HG03097 (cell line): ENCODE measurements around the gene SMIM22.
"Not testable (repeated sequence)": the region's sequence is repeated elsewhere in the genome, so short reads cannot be mapped to it uniquely, and the experiment has no call there.

Experiments used
- ATAC-seq: cut with Tn5 transposase; IDR thresholded peaks from one replicate; pipeline ENCODE4 v1.9.1; 2021; ENCODE audit not compliant: unreplicated experiment, low FRiP score

SMIM22 gene

DNA sequence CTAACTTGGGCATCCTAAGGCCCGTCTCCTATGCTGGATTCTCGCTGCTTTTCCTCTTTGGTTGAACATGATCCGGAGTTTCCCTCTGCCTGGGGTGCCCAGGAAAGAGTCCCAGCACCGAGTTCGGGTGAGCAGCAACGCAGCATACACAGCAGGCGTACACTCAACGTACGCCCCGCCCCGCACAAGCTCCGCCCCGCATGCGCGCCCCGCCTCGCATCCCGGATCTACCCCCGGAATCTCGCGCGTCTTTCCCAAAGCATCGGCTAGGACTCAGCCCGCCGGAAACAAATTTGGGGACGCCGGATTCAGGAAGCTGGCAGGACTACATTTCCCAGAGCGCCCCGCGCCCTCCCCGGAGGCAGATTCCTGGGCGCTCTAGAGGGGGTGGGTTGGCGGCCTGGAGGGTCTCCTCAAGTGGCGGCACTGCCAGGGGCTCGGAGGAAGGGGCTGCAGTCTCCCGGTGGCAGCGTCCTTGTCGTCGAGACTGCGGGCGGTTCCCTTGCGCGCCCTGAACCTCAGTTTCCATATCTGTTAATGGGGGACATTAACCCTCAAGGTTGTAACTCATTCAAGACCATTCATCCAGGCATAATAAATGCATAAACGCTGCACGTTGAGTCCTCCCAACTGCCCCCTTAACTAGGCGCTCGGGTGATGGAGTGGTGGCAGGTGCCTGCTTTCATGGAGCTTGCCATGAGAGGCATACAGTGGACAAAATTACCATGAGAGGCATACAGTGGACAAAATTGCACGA, 26.4 kb upstream of the SMIM22 start:
- peak; percentile 57 for ATAC-seq

DNA sequence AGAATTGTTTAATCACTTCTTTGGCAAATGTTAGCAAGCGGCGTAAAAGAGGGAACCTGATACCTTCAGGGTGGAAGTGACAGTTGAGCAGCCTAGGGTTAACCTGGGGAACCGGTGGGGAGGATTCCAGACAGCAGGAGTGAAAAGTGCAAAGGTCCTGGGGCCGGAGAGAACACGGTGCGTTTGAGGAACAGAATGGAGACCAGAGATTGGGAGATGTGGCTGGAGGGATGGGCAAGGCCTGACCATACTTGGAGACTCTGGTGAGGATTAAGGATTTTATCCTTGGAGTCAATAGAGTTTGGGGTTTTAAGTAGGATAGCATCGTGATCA, 25.9 kb upstream of the SMIM22 start:
- no peak for ATAC-seq

DNA sequence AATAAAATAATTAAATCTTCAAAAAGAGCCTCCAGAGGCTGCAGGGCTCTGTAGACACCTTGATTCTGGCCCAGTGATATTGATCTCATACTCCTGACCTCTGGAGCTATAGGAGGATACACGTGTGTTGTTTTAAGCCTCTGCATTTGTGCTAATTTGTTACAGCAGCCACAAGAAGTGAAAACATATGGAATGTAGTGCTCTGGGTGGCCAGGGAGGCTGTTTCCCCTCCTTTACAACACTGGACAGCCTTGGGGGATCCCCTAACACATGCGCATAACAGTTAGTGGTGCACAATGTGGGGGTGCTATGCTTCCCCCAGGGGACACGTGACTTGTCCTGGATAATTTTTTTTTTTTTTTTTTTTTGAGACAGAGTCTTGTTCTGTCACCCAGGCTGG, 23.5 kb upstream of the SMIM22 start:
- ATAC-seq = no peak

DNA sequence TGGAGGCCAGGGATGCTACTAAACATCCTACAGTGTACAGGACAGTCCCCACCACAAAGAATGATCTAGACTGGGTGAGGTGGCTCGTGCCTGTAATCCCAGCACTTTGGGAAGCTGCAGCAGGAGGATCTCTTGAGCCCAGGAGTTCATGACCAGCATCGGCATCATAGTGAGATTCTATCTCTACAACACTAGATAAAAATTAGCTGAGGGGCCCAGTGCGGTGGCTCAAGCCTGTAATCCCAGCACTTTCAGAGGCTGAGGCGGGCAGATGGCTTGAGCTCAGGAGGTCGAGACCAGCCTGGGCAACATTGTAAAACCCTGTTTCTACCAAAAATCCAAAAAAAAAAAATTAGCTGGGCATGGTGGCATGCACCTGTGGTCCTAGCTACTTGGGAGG, 22.8 kb upstream of the SMIM22 start:
- no peak for ATAC-seq

DNA sequence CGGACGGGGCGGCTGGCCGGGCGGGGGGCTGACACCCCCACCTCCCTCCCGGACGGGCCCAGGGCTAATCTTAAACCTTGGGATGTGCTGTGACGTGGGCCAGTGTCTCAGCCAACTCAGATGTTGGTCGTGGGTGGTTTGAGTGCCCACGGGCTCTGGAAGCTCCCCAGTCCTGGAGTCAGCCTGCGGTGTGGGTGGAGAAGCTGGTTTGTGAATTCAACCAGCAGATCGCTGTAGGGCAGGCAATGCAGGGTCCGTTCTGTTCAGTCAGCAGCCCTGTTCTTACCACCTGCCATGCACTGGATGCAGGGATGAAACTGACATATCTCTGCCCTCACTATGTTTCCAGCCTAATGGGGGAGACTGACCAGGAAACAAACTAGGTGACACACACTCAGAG, 20.2 kb upstream of the SMIM22 start:
- ATAC-seq = no peak

DNA sequence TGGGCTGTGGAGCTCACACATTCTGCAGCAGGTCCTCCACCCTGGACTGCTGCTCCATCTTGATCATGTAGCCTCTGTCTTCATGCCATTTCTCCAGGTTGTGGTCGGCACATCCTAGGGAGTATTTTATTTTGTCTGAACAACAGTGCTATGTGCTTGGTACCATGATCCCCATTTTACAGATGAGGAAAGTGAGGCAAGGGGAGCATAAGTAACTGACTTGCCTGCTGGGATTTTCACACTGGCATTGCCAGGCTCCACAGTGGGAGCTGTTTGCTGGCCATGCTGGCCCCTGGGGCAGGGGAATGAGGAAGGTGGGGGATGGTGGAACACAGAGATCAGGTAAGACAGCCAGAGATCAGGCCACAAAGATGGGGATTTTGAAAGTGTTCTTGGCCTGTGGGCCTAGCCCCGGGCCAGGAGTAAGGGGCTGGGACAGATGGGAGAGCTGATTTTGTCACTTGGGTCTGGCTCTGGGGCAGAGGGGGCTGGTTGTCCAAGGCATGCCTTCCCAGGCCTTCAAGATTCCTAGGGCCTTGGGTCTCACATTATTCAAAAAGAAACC, 18.9 kb upstream of the SMIM22 start:
- no peak for ATAC-seq

DNA sequence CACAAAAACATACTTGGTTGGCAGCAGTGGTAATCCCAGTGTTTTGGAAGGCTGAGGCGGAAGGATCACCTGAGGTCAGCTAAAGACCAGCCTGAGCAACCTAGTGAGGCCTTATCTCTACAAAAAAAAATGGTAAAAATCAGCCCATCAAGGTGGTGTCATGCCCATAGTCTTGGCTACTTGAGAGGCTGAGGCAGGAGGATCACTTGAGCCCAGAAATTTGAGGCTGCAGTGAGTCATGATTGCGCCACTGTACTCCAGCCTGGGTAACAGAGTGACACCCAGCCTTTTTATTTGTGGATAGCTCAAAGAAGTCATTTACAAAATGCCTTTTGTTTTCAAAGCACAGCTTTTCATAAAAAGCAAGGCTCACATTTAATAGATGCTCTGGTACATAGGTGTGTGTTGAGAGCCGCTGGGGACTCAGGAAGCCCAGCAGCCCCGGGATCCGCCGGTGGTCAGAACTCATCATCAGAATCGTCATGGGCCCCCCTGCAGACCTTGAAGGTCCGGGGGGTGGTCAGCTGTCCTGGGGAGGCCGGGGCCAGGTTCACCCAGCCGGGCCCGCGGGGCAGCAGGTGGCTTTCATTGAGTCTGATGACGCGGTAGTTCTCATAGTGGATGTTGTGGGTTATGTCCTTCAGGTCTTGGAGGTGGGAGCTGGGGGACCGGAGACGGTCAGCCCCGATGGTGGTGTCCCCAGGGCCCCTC, 17.7 kb upstream of the SMIM22 start:
- no peak for ATAC-seq

DNA sequence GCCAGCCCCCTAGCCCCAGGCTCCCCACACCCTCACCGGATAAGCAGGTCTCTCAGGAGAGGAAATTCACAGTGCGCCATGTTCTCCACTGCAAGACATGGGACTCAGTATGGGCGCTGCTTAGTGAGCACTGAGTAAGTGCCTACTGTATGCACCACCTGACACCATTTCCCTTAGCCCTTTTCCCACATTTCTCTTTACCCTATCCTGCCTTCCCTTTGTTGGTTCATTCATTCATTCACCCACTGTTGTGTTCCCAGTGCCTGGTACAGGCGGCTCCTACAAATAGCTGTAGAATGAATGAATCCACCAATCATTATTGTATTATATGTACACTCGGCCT, 17.1 kb upstream of the SMIM22 start:
- no peak for ATAC-seq

DNA sequence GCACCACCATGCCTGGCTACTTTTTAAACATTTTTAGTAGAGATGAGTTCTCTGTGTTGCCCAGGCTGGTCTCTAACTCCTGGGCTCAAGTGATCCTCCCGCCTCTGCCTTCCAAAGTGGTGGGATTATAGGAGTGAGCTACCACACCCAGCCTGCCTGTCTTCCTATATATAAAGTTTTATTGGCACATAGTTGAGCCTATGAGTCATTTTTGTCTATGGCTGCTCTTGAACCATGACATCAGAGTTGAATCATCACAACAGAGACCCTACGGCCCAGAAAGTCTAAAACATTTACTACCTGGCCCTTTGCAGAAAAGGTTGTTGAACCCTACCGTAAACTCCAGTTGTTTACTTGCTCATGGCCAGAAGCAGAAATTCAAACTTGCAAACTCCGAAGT, 14.9 kb upstream of the SMIM22 start:
- ATAC-seq = no peak

DNA sequence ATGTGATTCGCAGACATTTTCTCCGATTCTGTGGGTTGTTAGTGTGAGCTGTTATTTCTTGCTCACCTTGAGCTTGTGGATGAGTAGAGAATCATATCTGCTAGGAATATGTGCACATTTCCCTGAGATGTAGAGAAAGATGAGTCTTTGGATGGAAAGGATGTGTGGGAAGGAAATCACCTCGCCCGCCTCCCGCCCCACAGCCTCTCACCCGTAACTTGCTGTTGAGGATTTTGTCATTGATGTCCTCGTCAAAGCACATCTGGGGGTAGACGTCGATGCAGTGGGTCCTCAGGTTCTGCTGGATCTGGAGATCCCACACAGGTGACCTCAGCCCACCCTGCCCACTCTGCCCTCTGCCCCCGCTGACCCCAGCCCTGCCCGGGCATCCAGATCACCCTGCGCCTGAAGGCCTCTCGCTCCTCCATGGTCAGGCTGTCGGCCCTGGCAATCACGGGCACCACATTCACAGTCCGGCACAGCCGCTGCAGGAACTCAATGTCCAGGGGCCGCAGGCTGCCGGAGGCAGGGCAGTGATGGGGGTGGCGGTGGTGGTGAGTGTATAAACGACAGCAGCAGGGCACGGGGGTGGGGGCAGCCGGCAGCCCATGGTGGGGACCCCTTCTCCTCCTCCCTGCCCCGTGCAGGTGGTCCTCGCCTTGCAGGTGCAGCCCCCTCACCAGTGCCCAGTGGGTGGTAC, 11.8 kb upstream of the SMIM22 start:
- no peak for ATAC-seq

DNA sequence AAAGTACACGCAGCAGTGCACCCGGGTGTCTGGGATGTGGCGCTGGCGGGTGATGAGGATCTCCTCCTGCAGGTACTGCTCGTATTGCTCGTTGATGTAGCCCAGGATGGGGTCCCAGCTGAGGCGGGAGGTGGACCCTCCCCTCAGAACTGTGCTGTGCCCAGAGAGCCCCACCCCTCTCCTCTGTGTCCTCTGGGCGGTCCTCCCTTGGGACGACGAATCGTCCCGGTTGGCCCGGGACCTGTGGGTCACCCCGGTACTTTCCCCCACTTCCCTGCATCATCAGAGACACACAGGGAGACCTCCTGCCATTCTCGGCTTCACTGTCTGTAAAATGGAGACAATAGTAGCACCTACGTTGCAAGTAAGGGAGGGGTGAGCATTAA, 11.2 kb upstream of the SMIM22 start:
- ATAC-seq = no peak

DNA sequence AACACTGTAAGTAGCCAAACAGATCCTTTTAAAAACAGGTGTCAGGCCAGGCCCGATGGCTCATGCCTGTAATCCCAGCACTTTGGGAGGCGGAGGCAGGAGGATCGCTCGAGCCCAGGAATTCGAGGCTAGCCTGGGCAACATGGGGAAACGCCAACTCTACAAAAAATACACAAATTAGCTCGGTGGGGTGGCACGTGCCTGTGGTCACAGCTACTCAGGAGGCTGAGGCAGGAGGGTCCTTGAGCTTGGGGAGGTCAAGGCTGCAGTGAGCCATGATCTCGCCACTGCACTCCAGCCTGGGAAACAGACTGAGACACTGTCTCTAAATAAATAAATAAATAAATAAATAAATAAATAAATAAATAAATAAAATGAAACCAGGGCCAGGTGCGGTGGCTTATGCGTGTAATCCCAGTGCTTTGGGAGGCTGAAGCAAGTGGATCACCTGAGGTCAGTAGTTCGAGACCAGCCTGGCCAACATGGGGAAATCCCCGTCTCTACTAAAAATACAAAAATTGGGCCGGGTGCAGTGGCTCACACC, 10.7 kb upstream of the SMIM22 start:
- not testable (repeated sequence) for ATAC-seq

DNA sequence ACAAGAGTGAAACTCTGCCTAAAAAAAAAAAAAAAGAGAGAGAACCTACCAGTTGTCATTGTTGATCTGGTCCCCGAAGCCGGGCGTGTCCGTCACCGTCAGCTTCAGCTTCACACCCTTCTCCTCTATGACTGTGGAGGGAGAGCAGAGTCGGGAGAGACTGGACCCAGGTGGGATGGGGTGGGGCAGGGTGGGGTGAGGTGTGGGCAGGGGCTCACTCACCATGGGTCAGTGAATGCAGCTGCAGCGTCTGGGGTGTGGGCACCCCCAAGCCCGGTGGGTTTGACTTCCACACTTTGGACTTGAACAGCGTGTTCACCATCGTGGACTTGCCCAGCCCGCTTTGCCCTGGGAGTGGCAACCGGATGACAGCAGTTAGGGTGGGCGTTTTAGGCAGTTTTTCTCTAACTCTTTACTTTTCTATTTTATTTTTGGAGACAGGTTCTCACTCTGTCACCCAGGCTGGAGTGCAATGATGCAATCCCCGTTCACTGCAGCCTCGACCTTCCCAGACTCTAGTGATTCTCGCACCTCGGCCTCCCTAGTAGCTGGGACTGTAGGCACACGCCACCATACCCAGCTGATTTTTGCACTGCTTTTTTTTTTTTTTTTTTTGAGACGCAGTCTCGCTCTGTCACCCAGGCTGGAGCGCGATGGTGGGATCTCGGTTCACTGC, 9.3 kb upstream of the SMIM22 start:
- no peak for ATAC-seq

DNA sequence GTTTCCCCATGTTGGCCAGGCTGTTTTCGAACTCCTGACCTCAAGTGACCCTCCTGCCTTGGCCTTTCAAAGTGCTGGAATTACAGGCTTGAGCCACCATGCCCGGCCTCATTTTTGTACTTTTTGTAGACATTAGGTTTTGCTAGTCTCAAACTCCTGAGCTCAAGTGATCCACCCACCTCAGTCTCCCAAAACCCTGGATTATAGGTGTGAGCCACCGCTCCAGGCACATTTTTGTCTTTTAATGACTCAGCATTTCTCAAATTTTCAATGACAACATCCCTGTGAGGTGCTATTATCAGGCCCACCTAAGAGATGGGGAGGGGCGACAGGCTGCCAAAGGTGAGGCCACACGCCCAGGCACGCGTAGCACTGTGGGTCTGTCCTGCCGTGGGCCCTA, 8.1 kb upstream of the SMIM22 start:
- ATAC-seq = no peak

DNA sequence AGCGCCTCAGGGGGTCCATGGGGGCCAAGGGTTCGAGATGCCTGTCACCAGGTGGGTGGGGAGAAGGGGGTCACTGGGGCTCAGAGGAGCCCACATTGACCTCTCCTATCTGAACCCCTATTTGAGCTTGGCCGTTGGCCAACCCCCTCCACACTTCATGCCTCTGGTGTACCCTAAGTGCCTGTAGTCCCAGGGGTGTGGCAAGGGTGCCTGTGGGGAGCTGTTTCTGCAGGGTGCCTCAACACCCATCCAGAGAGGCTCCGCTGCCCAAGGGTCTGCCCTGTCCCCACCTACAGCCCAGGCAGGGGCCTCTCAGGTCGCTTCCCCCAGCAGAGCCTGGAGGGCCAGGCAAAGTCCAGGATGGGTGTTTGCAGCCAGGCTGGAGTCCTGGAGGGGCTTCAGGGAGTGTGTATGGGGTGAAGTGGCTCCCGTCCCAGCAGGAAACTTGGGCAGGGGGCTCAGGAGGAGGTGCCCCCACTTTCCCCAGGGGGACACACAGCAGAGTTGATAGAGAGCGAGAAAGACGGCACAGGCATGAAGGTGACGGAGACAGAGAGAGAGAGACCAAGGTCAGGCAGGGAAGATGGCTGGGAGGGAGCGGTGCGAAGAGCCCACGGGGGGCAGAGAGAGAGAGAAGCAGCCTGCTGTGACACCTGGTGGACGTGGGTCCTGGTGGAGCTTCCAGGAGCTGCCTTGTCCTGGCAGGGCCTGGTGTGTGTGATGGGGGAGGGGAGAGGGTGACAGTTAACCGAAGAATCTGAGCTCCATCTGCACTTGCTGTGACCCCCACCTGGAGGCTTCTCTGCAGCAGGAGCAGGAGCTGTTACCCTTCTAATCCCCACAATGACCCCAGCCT, 7.3 kb upstream of the SMIM22 start, which contains the start of gene SEPTIN12:
TSS of gene SEPTIN12 (minus strand) at position 719 of the 856 bp plus-strand sequence. CDS start at position 19, 700 bp downstream.
- no peak for ATAC-seq

DNA sequence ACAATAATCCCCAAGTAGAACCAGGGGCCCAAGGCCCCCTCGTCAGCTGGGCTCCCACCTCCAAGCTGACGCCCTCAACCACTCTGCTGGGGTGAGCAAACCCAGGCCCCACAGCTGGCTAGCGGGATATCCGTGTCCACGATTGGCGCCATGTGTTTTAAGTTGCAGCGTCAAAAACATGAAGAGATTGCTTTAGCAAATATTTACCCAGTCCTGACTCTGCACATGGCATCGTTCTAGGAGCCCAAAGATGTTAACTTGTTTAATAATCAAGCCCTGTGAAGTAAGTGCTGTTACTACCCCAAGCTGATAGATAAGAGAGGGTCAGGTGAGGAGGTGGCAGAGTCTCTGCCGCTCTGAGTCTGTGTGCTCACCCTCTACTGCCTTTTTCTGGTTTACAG, 6.7 kb upstream of the SMIM22 start:
- ATAC-seq = no peak

DNA sequence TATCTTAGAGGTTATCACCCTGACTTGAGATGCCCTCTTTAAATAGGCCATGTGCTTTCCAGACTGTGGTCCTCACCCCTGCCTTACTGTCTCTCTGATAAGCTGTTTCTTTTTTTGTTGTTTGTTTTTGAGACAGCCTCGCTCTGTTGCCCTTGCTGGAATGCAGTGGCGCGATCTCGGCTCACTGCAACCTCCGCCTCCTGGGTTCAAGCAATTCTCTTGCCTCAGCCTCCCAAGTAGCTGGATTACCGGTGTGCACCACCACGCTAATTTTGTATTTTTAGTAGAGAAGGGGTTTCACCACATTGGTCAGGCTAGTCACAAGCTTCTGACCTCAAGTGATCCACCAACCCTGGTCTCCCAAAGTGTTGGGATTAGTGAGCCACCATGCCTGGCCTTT, 6.3 kb upstream of the SMIM22 start:
- no peak for ATAC-seq

DNA sequence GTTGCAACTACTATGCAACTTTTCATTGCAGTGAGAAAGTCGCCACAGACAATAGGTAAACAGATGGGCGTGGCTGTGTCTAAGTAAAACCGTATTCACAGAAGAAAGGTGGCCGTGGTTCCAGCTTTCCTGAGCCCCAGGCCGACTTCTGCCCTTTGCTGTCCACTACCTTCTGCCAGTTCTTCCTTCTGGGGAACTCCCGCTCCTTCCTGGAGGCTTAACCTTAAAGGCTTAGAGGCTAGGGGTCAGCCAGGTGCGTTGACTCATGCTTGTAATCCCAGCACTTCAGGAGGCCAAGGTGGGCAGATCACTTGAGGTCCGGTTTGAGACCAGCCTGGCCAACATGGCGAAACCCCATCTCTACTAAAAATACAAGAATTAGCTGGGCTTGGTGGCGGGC, 4.9 kb upstream of the SMIM22 start:
- no peak for ATAC-seq

DNA sequence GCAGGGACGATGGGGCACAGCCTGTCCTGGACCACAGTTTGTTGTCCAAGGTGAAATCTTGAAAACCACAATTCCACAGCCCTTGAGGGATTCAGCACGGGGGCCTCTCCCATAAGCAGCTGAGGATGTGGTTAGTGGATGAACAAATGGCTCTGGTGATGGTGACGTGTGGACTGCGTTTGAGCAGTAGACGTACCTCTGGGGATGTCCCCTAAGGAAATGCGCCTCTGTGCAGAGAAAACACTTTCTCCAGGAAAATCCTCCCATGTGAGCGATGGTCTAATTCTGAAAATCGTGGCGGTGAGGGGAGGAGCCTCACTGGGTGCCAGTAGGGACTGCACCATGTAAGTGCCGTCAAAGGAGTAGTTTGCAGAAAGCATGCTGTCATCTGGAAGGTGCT, 4.3 kb upstream of the SMIM22 start:
- ATAC-seq = no peak
